HCT116 (cell line): ENCODE measurements around the gene CNTNAP2. TPM values are rescaled to one million over a fixed set of nuclear protein-coding genes. Genes with fewer than 3 reads are reported as not detected.

ENCODE experiments used
- ATAC-seq: fragments of 200-7000 bp; cut with Tn5 transposase; 2 replicates; pipeline ENCODE4 v1.9.1; 2020; ENCODE audit warnings: mild to moderate bottlenecking, moderate library complexity
- BruUV-seq: library from RNA; stranded (reverse); fragments of 400-500 nt; replicated peaks from 2 replicates; lab custom pipeline; 2021; lab: Mats Ljungman, UMichigan
- CTCF ChIA-PET: fragments of 300-600 bp; sonication (Branson Sonifier 250); formaldehyde crosslinking; loops from one replicate; lab custom pipeline; 2021; ENCODE audit warnings: antibody characterized with exemption; lab: Charles Lee
- POLR2A ChIA-PET: fragments of 300-600, 350-600 bp; sonication (Branson Sonifier 250); formaldehyde crosslinking; loops from one replicate; lab custom pipeline; 2021; ENCODE audit warnings: antibody characterized with exemption; lab: Charles Lee
- RAD21 ChIA-PET, 2 experiments: fragments of 300-600 bp; sonication (Branson Sonifier 250); formaldehyde crosslinking; loops; one replicate each; lab custom pipeline; 2023; ENCODE audit warnings: low total read pairs in 2 of 2; ENCODE audit not compliant: uncharacterized antibody in 2 of 2, unreplicated experiment in 2 of 2, low non-redundant PET in 1 of 2; lab: Charles Lee
- DNase-seq: peaks from one replicate; pipeline ENCODE4 v3.0.0-alpha.2; 2010; ENCODE audit warnings: low read depth, low spot score
- H2AFZ ChIP-seq: fragments of 200-600 bp; shearing (Covaris generic), sonication (generic); 2 replicates; pipeline ENCODE4 v1.6.1; 2017; ENCODE audit warnings: low read depth, mixed run types, mixed read lengths, antibody characterized with exemption, low read length; ENCODE audit not compliant: poor library complexity, severe bottlenecking
- H3K27ac ChIP-seq: 2 replicates; pipeline ENCODE4 v1.5.1; 2012; ENCODE audit warnings: low read depth, low read length
- H3K27me3 ChIP-seq: fragments of 200-600 bp; sonication (generic); 2 replicates; pipeline ENCODE4 v1.6.1; 2016; ENCODE audit warnings: mixed run types, low read length, mixed read lengths; ENCODE audit not compliant: insufficient read depth
- H3K36me3 ChIP-seq, 2 experiments: fragments of 200-500 bp in 1 of 2; fragments of 200-600 bp in 1 of 2; sonication (Bioruptor generic) in 1 of 2; sonication (generic) in 1 of 2; 2 replicates each; pipeline versions ENCODE4 v1.5.1 to v1.6.1; 2014 to 2016; ENCODE audit warnings: low read length in 2 of 2, inconsistent platforms in 1 of 2, mixed read lengths in 1 of 2, mixed run types in 1 of 2; ENCODE audit not compliant: insufficient read depth in 2 of 2, control insufficient read depth in 1 of 2
- H3K4me1 ChIP-seq, 2 experiments: fragments of 200-600 bp in 1 of 2; sonication (generic) in 1 of 2; 2 replicates each; pipeline versions ENCODE4 v1.5.1 to v1.6.1; 2012 to 2017; ENCODE audit warnings: low read length in 2 of 2, inconsistent platforms in 1 of 2, mild to moderate bottlenecking in 1 of 2, mixed read lengths in 1 of 2, mixed run types in 1 of 2, moderate library complexity in 1 of 2; ENCODE audit not compliant: insufficient read depth in 2 of 2, control insufficient read depth in 1 of 2
- H3K4me2 ChIP-seq: fragments of 200-600 bp; sonication (generic); 2 replicates; pipeline ENCODE4 v1.6.1; 2017; ENCODE audit warnings: mixed run types, low read length, mixed read lengths
- H3K4me3 ChIP-seq, 2 experiments: fragments of 200-600 bp in 1 of 2; sonication (generic) in 1 of 2; replicated peaks in 1 of 2; 2 replicates each; pipeline ENCODE4 v1.5.1; 2011 to 2016; ENCODE audit warnings: low read length in 2 of 2, control low read depth in 1 of 2, low read depth in 1 of 2, mild to moderate bottlenecking in 1 of 2, mixed read lengths in 1 of 2, mixed run types in 1 of 2
- H3K79me2 ChIP-seq: fragments of 200-600 bp; sonication (generic); 2 replicates; pipeline ENCODE4 v1.6.1; 2017; ENCODE audit warnings: mild to moderate bottlenecking, mixed run types, low read length, moderate library complexity, mixed read lengths; ENCODE audit not compliant: insufficient read depth
- H3K9ac ChIP-seq: fragments of 200-600 bp; sonication (generic); 2 replicates; pipeline ENCODE4 v1.6.1; 2016; ENCODE audit warnings: low read length, mixed read lengths
- H3K9me2 ChIP-seq: fragments of 200-600 bp; sonication (generic), shearing (Covaris generic); 2 replicates; pipeline ENCODE4 v1.6.1; 2017; ENCODE audit warnings: mixed run types, mild to moderate bottlenecking, moderate library complexity; ENCODE audit not compliant: insufficient read depth
- H3K9me3 ChIP-seq, 2 experiments: fragments of 200-500 bp in 1 of 2; fragments of 200-600 bp in 1 of 2; sonication (Bioruptor generic) in 1 of 2; sonication (generic) in 1 of 2; 2 replicates each; pipeline ENCODE4 v1.6.1; 2014 to 2017; ENCODE audit warnings: low read length in 2 of 2, mixed read lengths in 2 of 2, inconsistent platforms in 1 of 2, low read depth in 1 of 2, mild to moderate bottlenecking in 1 of 2, mixed run types in 1 of 2, moderate library complexity in 1 of 2; ENCODE audit not compliant: control insufficient read depth in 1 of 2, insufficient read depth in 1 of 2
- H4K20me1 ChIP-seq: fragments of 200-600 bp; sonication (generic), shearing (Covaris generic); 2 replicates; pipeline ENCODE4 v1.6.1; 2017; ENCODE audit warnings: mixed run types, mild to moderate bottlenecking, moderate library complexity; ENCODE audit not compliant: insufficient read depth
- ATF3 ChIP-seq: IDR thresholded peaks from 2 replicates; pipeline ENCODE4 v1.6.1; 2012
- CBX3 ChIP-seq: IDR thresholded peaks from 2 replicates; pipeline ENCODE4 v1.6.1; 2012; ENCODE audit warnings: low read depth
- CEBPB ChIP-seq: IDR thresholded peaks from 2 replicates; pipeline ENCODE4 v1.6.1; 2012; ENCODE audit warnings: low read depth
- EGR1 ChIP-seq: IDR thresholded peaks from 2 replicates; pipeline ENCODE4 v1.6.1; 2012; ENCODE audit warnings: low read depth
- ELF1 ChIP-seq: IDR thresholded peaks from 2 replicates; pipeline ENCODE4 v1.6.1; 2012; ENCODE audit warnings: low read depth, borderline replicate concordance
- EZH2 ChIP-seq: fragments of 200-600 bp; sonication (generic); IDR thresholded peaks from 2 replicates; pipeline ENCODE4 v1.6.1; 2017; ENCODE audit warnings: antibody characterized with exemption, mixed run types
- EZH2phosphoT487 ChIP-seq: fragments of 200-600 bp; IDR thresholded peaks from 2 replicates; pipeline ENCODE4 v1.6.1; 2018; ENCODE audit warnings: antibody characterized with exemption, borderline replicate concordance
- FOSL1 ChIP-seq: IDR thresholded peaks from 2 replicates; pipeline ENCODE4 v1.6.1; 2012; ENCODE audit warnings: low read depth
- JUND ChIP-seq: IDR thresholded peaks from 2 replicates; pipeline ENCODE4 v1.6.1; 2012
- MAX ChIP-seq: IDR thresholded peaks from 2 replicates; pipeline ENCODE4 v1.6.1; 2012
- POLR2A ChIP-seq: IDR thresholded peaks from 2 replicates; pipeline ENCODE4 v1.7.0; 2011; ENCODE audit warnings: borderline replicate concordance; ENCODE audit not compliant: insufficient read depth, insufficient read length; ENCODE audit errors: extremely low read depth
- POLR2AphosphoS5 ChIP-seq: IDR thresholded peaks from 2 replicates; pipeline ENCODE4 v1.6.1; 2011; ENCODE audit warnings: mild to moderate bottlenecking, low read depth, low read length, moderate library complexity
- RAD21 ChIP-seq: IDR thresholded peaks from 2 replicates; pipeline ENCODE4 v1.6.1; 2012; ENCODE audit warnings: low read depth, mild to moderate bottlenecking
- SIN3A ChIP-seq: IDR thresholded peaks from 2 replicates; pipeline ENCODE4 v1.6.1; 2012; ENCODE audit warnings: low read depth
- SP1 ChIP-seq: IDR thresholded peaks from 2 replicates; pipeline ENCODE4 v1.6.1; 2012; ENCODE audit warnings: low read depth
- SRF ChIP-seq: IDR thresholded peaks from 2 replicates; pipeline ENCODE4 v1.6.1; 2012; ENCODE audit warnings: low read depth
- YY1 ChIP-seq: IDR thresholded peaks from 2 replicates; pipeline ENCODE4 v1.6.1; 2011; ENCODE audit warnings: low read length, low read depth, moderate library complexity, mild to moderate bottlenecking; ENCODE audit not compliant: insufficient replicate concordance; ENCODE audit errors: extremely low read depth
- ZFX ChIP-seq: fragments of 450-650 bp; IDR thresholded peaks from 2 replicates; pipeline ENCODE4 v1.6.1; 2017
- ZNF274 ChIP-seq: fragments of 200-500 bp; sonication (Bioruptor generic); IDR thresholded peaks from 2 replicates; pipeline ENCODE4 v1.6.1; 2014; ENCODE audit warnings: mild to moderate bottlenecking, low read depth, low read length, inconsistent platforms
- intact Hi-C: fragments of 100-400 bp; cut with micrococcal nuclease; formaldehyde crosslinking; loops from 2 replicates; pipeline ENCODE4 v1.10.0; 2022
- total RNA-seq: library from RNA; stranded (reverse); gene quantifications from one replicate; pipeline ENCODE4 v1.2.1, GENCODE V29; 2021; ENCODE audit not compliant: unreplicated experiment
- TF ChIP-seq, protein P1 (sequence below), 3 experiments: fragments of 200-600 bp in 1 of 3; sonication (generic) in 1 of 3; IDR thresholded peaks in 2 of 3; conservative IDR thresholded peaks in 1 of 3; 2 replicates each; pipeline ENCODE4 v1.5.1; 2012 to 2017; ENCODE audit warnings: low read depth in 2 of 3, low read length in 2 of 3, antibody characterized with exemption in 1 of 3, borderline replicate concordance in 1 of 3, control low read depth in 1 of 3, mild to moderate bottlenecking in 1 of 3, mixed read lengths in 1 of 3, mixed run types in 1 of 3, moderate library complexity in 1 of 3; ENCODE audit not compliant: insufficient read depth in 1 of 3

The CNTNAP2 gene
- total RNA-seq, 1 experiment from 2014 or later: 0.37 TPM

DNA sequence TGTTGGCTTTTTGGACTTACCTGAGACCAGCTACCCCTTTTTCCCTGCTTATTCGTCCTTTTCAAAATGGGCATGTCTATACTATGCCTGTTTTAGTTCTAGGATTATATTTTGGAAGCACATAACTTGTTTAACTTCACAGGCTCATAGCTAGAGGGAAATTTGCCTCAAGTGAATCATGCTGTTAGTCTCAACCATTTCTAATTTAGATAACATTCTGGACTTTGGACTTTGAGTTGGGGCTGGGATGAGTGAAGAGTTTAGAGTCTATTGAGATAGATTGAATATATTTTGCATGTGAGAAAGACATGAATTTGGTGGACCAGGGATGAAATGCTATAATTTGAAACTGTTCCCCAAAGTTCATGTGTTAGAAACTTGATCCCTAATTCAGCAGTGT lies 1919.3 kb downstream of the CNTNAP2 start:
- ATAC-seq: no peak
- intact Hi-C loops: no loop called here
- Histone ChIP-seq H3K27me3 (no peaks in the 10 kb centered on the region), H3K4me2 (no peak overlapping the region), H3K4me1 (no peaks in the 10 kb centered on the region), H3K27ac (no peak overlapping the region), H3K36me3 (no peaks in the 10 kb centered on the region), H3K79me2 (no peaks in the 10 kb centered on the region), H3K9me3 (peaks cover 0 to 4% of the 10 kb centered on the region in 2 experiments; a peak in 2 of 4 replicates), H3K9me2 (no peaks in the 10 kb centered on the region), H4K20me1 (no peaks in the 10 kb centered on the region), H2AFZ (no peak overlapping the region), H3K9ac (no peak overlapping the region), H3K4me3 (no peak overlapping the region)
- POLR2A ChIA-PET: no interaction called here
- no peak for TF ChIP-seq EGR1
- no peak for TF ChIP-seq JUND
- DNase-seq: no peak
- RAD21 ChIA-PET: no interaction called here
- BruUV-seq: no TSS peak
- CTCF ChIA-PET: no interaction called here

DNA sequence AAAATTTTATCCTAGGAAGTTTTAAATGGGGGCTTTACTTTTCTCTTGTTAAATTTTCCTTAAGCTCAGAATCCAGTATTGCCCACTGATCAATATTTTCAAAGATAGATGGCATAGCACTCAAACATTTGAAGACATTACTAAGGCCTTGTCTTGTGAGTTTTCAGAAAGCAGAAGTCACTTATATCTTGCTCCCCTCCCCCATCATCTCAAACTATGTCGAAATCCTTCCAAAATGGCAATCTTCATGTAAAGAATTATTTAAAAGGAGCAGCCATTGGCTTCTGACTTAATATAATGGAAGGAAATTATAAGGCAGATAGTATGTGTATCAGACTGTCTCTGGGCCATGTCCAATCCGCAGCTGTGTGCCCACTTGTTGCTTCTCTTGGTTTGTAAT lies 1920.4 kb downstream of the CNTNAP2 start:
- no peaks in the 10 kb centered on the region for H4K20me1 ChIP-seq
- no TSS peak for BruUV-seq
- ATAC-seq (no peak), DNase-seq (no peak)
- TF ChIP-seq POLR2AphosphoS5 (no peak), POLR2A (no peak), CBX3 (no peak), SRF (no peak), RAD21 (no peak), ATF3 (no peak), EZH2phosphoT487 (no peak), MAX (no peak), JUND (no peak), EGR1 (no peak), CEBPB (no peak), EZH2 (no peak), SIN3A (no peak), ZNF274 (no peak), ZFX (no peak), YY1 (no peak), ELF1 (no peak), SP1 (no peak), FOSL1 (no peak)
- TF ChIP-seq, protein P1, sequence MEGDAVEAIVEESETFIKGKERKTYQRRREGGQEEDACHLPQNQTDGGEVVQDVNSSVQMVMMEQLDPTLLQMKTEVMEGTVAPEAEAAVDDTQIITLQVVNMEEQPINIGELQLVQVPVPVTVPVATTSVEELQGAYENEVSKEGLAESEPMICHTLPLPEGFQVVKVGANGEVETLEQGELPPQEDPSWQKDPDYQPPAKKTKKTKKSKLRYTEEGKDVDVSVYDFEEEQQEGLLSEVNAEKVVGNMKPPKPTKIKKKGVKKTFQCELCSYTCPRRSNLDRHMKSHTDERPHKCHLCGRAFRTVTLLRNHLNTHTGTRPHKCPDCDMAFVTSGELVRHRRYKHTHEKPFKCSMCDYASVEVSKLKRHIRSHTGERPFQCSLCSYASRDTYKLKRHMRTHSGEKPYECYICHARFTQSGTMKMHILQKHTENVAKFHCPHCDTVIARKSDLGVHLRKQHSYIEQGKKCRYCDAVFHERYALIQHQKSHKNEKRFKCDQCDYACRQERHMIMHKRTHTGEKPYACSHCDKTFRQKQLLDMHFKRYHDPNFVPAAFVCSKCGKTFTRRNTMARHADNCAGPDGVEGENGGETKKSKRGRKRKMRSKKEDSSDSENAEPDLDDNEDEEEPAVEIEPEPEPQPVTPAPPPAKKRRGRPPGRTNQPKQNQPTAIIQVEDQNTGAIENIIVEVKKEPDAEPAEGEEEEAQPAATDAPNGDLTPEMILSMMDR (IDR thresholded peaks at IDR 0.05 in 2 of 3, conservative IDR thresholded peaks at IDR 0.05 in 1 of 3; ENCODE audit: borderline replicate concordance in 1 of 3, insufficient read depth in 1 of 3, low read depth in 2 of 3, low read length in 2 of 3): no peak
- H3K9me2 ChIP-seq: no peaks in the 10 kb centered on the region
- no peak overlapping the region for H3K4me2 ChIP-seq
- H3K4me1 ChIP-seq: no peaks in the 10 kb centered on the region
- RAD21 ChIA-PET: no interaction called here
- no peaks in the 10 kb centered on the region for H3K27me3 ChIP-seq
- POLR2A ChIA-PET: no interaction called here
- H2AFZ ChIP-seq: no peak overlapping the region
- no peaks in the 10 kb centered on the region for H3K79me2 ChIP-seq
- no peak overlapping the region for H3K4me3 ChIP-seq
- H3K36me3 ChIP-seq: no peaks in the 10 kb centered on the region
- peaks cover 0 to 4% of the 10 kb centered on the region in 2 experiments; a peak in 2 of 4 replicates for H3K9me3 ChIP-seq
- H3K27ac ChIP-seq: no peak overlapping the region
- H3K9ac ChIP-seq: no peak overlapping the region
- intact Hi-C loops: no loop called here
- CTCF ChIA-PET: no interaction called here
